K562 (cell line): Measurements from ENCODE around the gene CDC14B. TPM values are rescaled to one million over a fixed set of nuclear protein-coding genes. Genes with fewer than 3 reads are reported as not detected.

Experiments
- ATAC-seq: fragments of 200-7000 bp; cut with Tn5 transposase; 3 replicates; pipeline ENCODE4 v1.9.1; 2020; ENCODE audit warnings: moderate library complexity
- BruUV-seq: library from RNA; stranded (reverse); fragments of 400-500 nt; replicated peaks from 2 replicates; lab custom pipeline; 2021; lab: Mats Ljungman, UMichigan
- CTCF ChIA-PET: fragments of 300-600 bp; formaldehyde crosslinking; extraction: SDS; loops from one replicate; lab custom pipeline; 2021; ENCODE audit warnings: low intra/inter-chr PET ratio; lab: Yijun Ruan, JAX
- POLR2A ChIA-PET: fragments of 300-600, 350-650 bp; sonication (Branson Sonifier 250); formaldehyde crosslinking; extraction: SDS; loops from one replicate; lab custom pipeline; 2021; ENCODE audit warnings: antibody characterized with exemption, inconsistent platforms; lab: Yijun Ruan, JAX
- DNase-seq, 4 experiments: peaks; one replicate each; pipeline versions ENCODE4 v3.0.0 to v3.0.0-alpha.2; 2011 to 2018; ENCODE audit warnings: low spot score in 3 of 4, mixed read lengths in 3 of 4; ENCODE audit errors: extremely low read depth in 1 of 4
- FAIRE-seq: peaks from 2 replicates; lab custom pipeline; 2011; peaks lifted over from hg19 to GRCh38; lab: Jason Lieb, UNC
- H2AFZ ChIP-seq: 2 replicates; pipeline ENCODE4 v1.6.0; 2011; ENCODE audit warnings: low read depth, low read length, control low read depth, inconsistent platforms
- H3K27ac ChIP-seq: fragments of 200-600 bp; 3 replicates; pipeline ENCODE4 v1.8.0; 2011; ENCODE audit warnings: low read depth, mild to moderate bottlenecking, control low read depth, inconsistent platforms, low read length, moderate library complexity, mixed read lengths; ENCODE audit errors: extremely low read depth
- H3K27me3 ChIP-seq, 2 experiments: fragments of 300-600 bp in 1 of 2; 2 replicates in 1 of 2; 3 replicates in 1 of 2; pipeline versions ENCODE4 v1.6.0 to v1.8.0; 2011; ENCODE audit warnings: inconsistent platforms in 2 of 2, low read length in 2 of 2, mild to moderate bottlenecking in 1 of 2, mixed read lengths in 1 of 2, moderate library complexity in 1 of 2; ENCODE audit not compliant: control insufficient read depth in 2 of 2, insufficient read depth in 2 of 2
- H3K36me3 ChIP-seq: fragments of 300-600 bp; 3 replicates; pipeline ENCODE4 v1.8.0; 2011; ENCODE audit warnings: mild to moderate bottlenecking, low read length, inconsistent platforms; ENCODE audit not compliant: control insufficient read depth, insufficient read depth
- H3K4me1 ChIP-seq, 2 experiments: fragments of 200-600 bp in 1 of 2; replicated peaks in 1 of 2; 2 replicates in 1 of 2; 3 replicates in 1 of 2; pipeline versions ENCODE4 v1.5.1 to v1.8.0; 2011; ENCODE audit warnings: inconsistent platforms in 2 of 2, low read length in 2 of 2, mild to moderate bottlenecking in 1 of 2, mixed read lengths in 1 of 2, moderate library complexity in 1 of 2; ENCODE audit not compliant: control insufficient read depth in 2 of 2, insufficient read depth in 2 of 2
- H3K4me2 ChIP-seq: 2 replicates; pipeline ENCODE4 v1.6.1; 2011; ENCODE audit warnings: low read length, control low read depth, inconsistent platforms, mixed read lengths; ENCODE audit not compliant: insufficient read depth
- H3K4me3 ChIP-seq: fragments of 200-600 bp; sonication (generic), shearing (Covaris generic); 2 replicates; pipeline ENCODE4 v1.5.1; 2016; ENCODE audit warnings: control low read depth, inconsistent platforms
- H3K79me2 ChIP-seq: fragments of 200-600 bp; 3 replicates; pipeline ENCODE4 v1.8.0; 2011; ENCODE audit warnings: low read length, inconsistent platforms; ENCODE audit not compliant: control insufficient read depth, insufficient read depth
- H3K9ac ChIP-seq, 2 experiments: 2 replicates each; pipeline versions ENCODE4 v1.6.0 to v1.6.1; 2011; ENCODE audit warnings: low read depth in 2 of 2, low read length in 2 of 2, control low read depth in 1 of 2, inconsistent platforms in 1 of 2, mild to moderate bottlenecking in 1 of 2, mixed read lengths in 1 of 2; ENCODE audit not compliant: insufficient read depth in 1 of 2
- H3K9me1 ChIP-seq: one replicate; pipeline ENCODE4 v1.6.0; 2011; ENCODE audit warnings: inconsistent platforms, mild to moderate bottlenecking, low read length, moderate library complexity; ENCODE audit not compliant: control insufficient read depth, insufficient read depth
- H3K9me3 ChIP-seq: replicated peaks from 2 replicates; pipeline ENCODE4 v1.5.1; 2011; ENCODE audit warnings: low read depth, low read length, inconsistent platforms; ENCODE audit not compliant: control insufficient read depth, insufficient read depth
- H4K20me1 ChIP-seq: replicated peaks from 2 replicates; pipeline ENCODE4 v1.6.1; 2011; ENCODE audit warnings: low read length, inconsistent platforms, mixed read lengths; ENCODE audit not compliant: control insufficient read depth, insufficient read depth
- BMI1 ChIP-seq: fragments of 150-350 bp; IDR thresholded peaks from 2 replicates; pipeline ENCODE4 v1.6.1; 2014; ENCODE audit warnings: low read length
- COPS2 ChIP-seq: fragments of 450-650 bp; conservative IDR thresholded peaks from 2 replicates; pipeline ENCODE4 v1.6.1; 2016; ENCODE audit warnings: mild to moderate bottlenecking, moderate library complexity
- CREB3 ChIP-seq: fragments of 450-650 bp; conservative IDR thresholded peaks from 2 replicates; pipeline ENCODE4 v1.6.1; 2016; ENCODE audit warnings: missing genetic modification characterization, low read depth, mild to moderate bottlenecking, missing compliant biosample characterization, moderate library complexity
- DDX20 ChIP-seq: fragments of 450-650 bp; IDR thresholded peaks from 2 replicates; pipeline ENCODE4 v1.6.1; 2016; ENCODE audit warnings: missing genetic modification characterization, low read depth, mild to moderate bottlenecking, missing compliant biosample characterization, moderate library complexity
- HMBOX1 ChIP-seq: sonication (generic); IDR thresholded peaks from 2 replicates; pipeline ENCODE4 v1.6.1; 2016
- PBX2 ChIP-seq, 2 experiments: IDR thresholded peaks in 1 of 2; conservative IDR thresholded peaks in 1 of 2; 2 replicates each; pipeline ENCODE4 v1.6.1; 2016; ENCODE audit warnings: low read depth in 2 of 2, mild to moderate bottlenecking in 1 of 2, missing compliant biosample characterization in 1 of 2, missing genetic modification characterization in 1 of 2, moderate library complexity in 1 of 2
- STAT6 ChIP-seq: sonication (generic); formaldehyde crosslinking; IDR thresholded peaks from 2 replicates; pipeline ENCODE4 v1.8.1; 2023; ENCODE audit warnings: mild to moderate bottlenecking, missing genetic modification reagents
- ZNF280B ChIP-seq: fragments of 250-450 bp; sonication (Bioruptor Pico); IDR thresholded peaks from 2 replicates; pipeline ENCODE4 v1.5.1; 2021; ENCODE audit warnings: mild to moderate bottlenecking
- ZNF324 ChIP-seq: fragments of 250-450 bp; sonication (Bioruptor Pico); IDR thresholded peaks from 2 replicates; pipeline ENCODE4 v1.4.0; 2020; ENCODE audit warnings: mild to moderate bottlenecking
- ZNF436 ChIP-seq: fragments of 250-450, 450-650 bp; sonication (Bioruptor Pico); formaldehyde crosslinking; IDR thresholded peaks from 2 replicates; pipeline ENCODE4 v1.7.0; 2020; ENCODE audit warnings: mild to moderate bottlenecking
- WGBS: fragments of 100-300 bp; shearing (Covaris generic); methylation state at CpG from one replicate; pipeline ENCODE4 v1.1.6; 2016; ENCODE audit warnings: low coverage, mixed read lengths; ENCODE audit not compliant: insufficient coverage; ENCODE audit errors: missing lambda C conversion rate; 5-methylcytosine and 5-hydroxymethylcytosine counted together
- in situ Hi-C: fragments of 300-500 bp; cut with MboI; formaldehyde crosslinking; loops from 4 replicates; pipeline ENCODE4 v1.15.0; 2018; ENCODE audit warnings: inconsistent platforms, mixed read lengths
- intact Hi-C: fragments of 100-400 bp; cut with micrococcal nuclease; formaldehyde crosslinking; loops from 2 replicates; pipeline ENCODE4 v1.14.2; 2022
- polyA plus RNA-seq, 8 experiments: library from polyadenylated mRNA; depleted of rRNA in 4 of 8; stranded (reverse) in 5 of 8; unstranded in 3 of 8; fragments of >200 nt; fragmentation: Nextera tagmentation in 2 of 8; fragmentation: Illumina TruSeq in 1 of 8; extraction: Ambion mirVana in 2 of 8; extraction: Trizol in 1 of 8; gene quantifications; 2 replicates each; pipeline versions ENCODE4 v1.2.1 to v1.2.3, GENCODE V29; 2011 to 2014; ENCODE audit warnings: inconsistent platforms in 1 of 8, missing spikeins in 1 of 8
- total RNA-seq, 7 experiments: library from RNA; depleted of rRNA in 6 of 7; stranded (reverse); fragments of >200 nt in 6 of 7; fragmentation: Illumina TruSeq in 2 of 7; extraction: Trizol in 2 of 7; gene quantifications; 2 replicates each; pipeline versions ENCODE4 v1.2.1 to v1.2.3, GENCODE V29; 2011 to 2021; ENCODE audit warnings: low replicate concordance in 1 of 7

CDC14B gene
- total and polyA plus RNA-seq, 9 of the 15 experiments (the other 6 are each of a cell fraction or from before 2014, with no cell fraction given): 1.4 to 6.0 (median 3.8) TPM

- WGBS: 91% methylated on average over 11 of the region's 13 CpGs
- CTCF ChIA-PET: no interaction called here
- Histone ChIP-seq H3K27me3 (no peaks in the 10 kb centered on the region), H2AFZ (no peak overlapping the region), H3K9ac (no peak overlapping the region), H4K20me1 (no peaks in the 10 kb centered on the region), H3K9me1 (no peaks in the 10 kb centered on the region), H3K79me2 (no peaks in the 10 kb centered on the region), H3K4me1 (no peaks in the 10 kb centered on the region), H3K9me3 (no peaks in the 10 kb centered on the region), H3K4me3 (no peak overlapping the region), H3K27ac (no peak overlapping the region), H3K36me3 (peaks cover 60% of the 10 kb centered on the region), H3K4me2 (no peak overlapping the region)
- FAIRE-seq (no peak), ATAC-seq (no peak), DNase-seq (no peak)
- in situ Hi-C loops: no loop called here
- no TSS peak for BruUV-seq
- intact Hi-C loops: no loop called here
- POLR2A ChIA-PET: no interaction called here
- TF ChIP-seq COPS2 (no peak), HMBOX1 (no peak), ZNF324 (CRISPR knock-in tag) (no peak), BMI1 (no peak), CREB3 (tag) (no peak), STAT6 (CRISPR knock-in tag) (no peak), ZNF280B (CRISPR knock-in tag) (no peak), DDX20 (tag) (no peak), PBX2 (CRISPR knock-in tag; IDR thresholded peaks at IDR 0.05; ENCODE audit: low read depth) (no peak), PBX2 (tag; conservative IDR thresholded peaks at IDR 0.05; ENCODE audit: low read depth) (no peak), ZNF436 (CRISPR knock-in tag) (no peak)
Measured at GRCh38 chr9:96646081-96646991, 26.7 kb upstream of the CDC14B start.
